Measurements from ENCODE around the gene LYRM9.
"Not testable (repeated sequence)": the region's sequence is repeated elsewhere in the genome, so short reads cannot be mapped to it uniquely, and the experiment has no call there.

DNA sequence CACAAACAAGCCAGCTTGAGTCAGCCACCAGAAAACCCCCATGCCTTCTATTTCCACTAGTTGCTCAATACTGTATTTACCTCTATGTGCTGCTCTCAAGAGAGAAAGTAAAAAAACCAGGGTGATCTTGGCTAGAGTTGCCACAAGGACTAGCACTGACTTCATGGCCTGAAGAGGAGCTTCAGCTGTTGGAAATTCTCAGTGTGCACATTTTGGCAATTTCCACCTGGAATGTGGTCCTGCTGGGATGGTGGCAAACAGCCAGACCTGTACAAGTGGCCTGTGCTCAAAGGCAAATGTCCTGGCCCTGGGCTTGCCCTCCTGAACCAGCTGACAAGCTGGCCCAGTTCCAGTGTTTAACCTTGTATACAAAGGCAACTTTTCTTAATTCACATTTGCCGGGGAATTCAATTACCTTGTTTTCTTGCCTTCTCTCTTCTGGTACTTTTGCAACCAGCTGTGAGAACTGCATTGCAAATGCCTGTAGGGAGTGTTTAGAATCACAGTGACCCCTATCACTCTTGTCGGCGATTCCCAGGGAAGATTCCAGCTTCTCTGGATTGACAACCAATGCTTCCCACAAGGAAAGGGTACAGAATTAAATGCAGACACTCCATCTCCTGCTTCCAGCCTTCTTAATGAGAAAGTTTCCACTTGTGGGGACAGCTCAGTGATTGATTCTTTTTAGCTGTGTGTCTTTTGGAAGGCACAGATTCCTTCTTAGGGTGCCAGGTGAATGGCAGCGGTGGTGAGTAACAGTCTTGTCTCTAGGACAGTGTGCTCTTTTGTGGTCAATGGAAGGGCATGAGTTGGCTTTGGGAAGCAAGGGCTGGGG lies 53.4 kb downstream of the LYRM9 start:
- TF ChIP-seq, protein P1, sequence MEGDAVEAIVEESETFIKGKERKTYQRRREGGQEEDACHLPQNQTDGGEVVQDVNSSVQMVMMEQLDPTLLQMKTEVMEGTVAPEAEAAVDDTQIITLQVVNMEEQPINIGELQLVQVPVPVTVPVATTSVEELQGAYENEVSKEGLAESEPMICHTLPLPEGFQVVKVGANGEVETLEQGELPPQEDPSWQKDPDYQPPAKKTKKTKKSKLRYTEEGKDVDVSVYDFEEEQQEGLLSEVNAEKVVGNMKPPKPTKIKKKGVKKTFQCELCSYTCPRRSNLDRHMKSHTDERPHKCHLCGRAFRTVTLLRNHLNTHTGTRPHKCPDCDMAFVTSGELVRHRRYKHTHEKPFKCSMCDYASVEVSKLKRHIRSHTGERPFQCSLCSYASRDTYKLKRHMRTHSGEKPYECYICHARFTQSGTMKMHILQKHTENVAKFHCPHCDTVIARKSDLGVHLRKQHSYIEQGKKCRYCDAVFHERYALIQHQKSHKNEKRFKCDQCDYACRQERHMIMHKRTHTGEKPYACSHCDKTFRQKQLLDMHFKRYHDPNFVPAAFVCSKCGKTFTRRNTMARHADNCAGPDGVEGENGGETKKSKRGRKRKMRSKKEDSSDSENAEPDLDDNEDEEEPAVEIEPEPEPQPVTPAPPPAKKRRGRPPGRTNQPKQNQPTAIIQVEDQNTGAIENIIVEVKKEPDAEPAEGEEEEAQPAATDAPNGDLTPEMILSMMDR (IDR thresholded peaks at IDR 0.05 in 8 of 11, conservative IDR thresholded peaks at IDR 0.05 in 3 of 11) = not testable (repeated sequence)
- TF ChIP-seq POLR2A (IDR thresholded peaks at IDR 0.05) = not testable (repeated sequence)
